Measurements from ENCODE around the gene MPST. TPM values are rescaled to one million over a fixed set of nuclear protein-coding genes. Genes with fewer than 3 reads are reported as not detected.

MPST gene
- total RNA-seq, 1 donor = 48.9 TPM

- no peak for DNase-seq (ENCODE audit: low read depth)
- no peak for TF ChIP-seq CTCF (IDR thresholded peaks at IDR 0.05; ENCODE audit: insufficient read depth, low read length)
- H3K4me3 ChIP-seq (ENCODE audit: low read depth, low read length) = no peak overlapping the region
Observed at GRCh38 chr22:36990457-36990856, 29.1 kb upstream of the MPST start.

GRCh38 chr22:36991206-36991605, 28.3 kb upstream of the MPST start:
- DNase-seq (ENCODE audit: low read depth) = no peak
- H3K4me3 ChIP-seq (ENCODE audit: low read depth, low read length) = no peak overlapping the region
- no peak for TF ChIP-seq CTCF (IDR thresholded peaks at IDR 0.05; ENCODE audit: insufficient read depth, low read length)

GRCh38 chr22:36997746-36998145, 21.8 kb upstream of the MPST start:
- no peak for TF ChIP-seq CTCF (IDR thresholded peaks at IDR 0.05; ENCODE audit: insufficient read depth, low read length)
- DNase-seq (ENCODE audit: low read depth) = no peak
- no peak overlapping the region for H3K4me3 ChIP-seq (ENCODE audit: low read depth, low read length)

- H3K4me3 ChIP-seq (ENCODE audit: low read depth, low read length) = no peak overlapping the region
- DNase-seq (ENCODE audit: low read depth) = peak; percentile 18
- no peak for TF ChIP-seq CTCF (IDR thresholded peaks at IDR 0.05; ENCODE audit: insufficient read depth, low read length)
Observed at GRCh38 chr22:36998620-36999351, 20.8 kb upstream of the MPST start.

GRCh38 chr22:36999463-36999862, 20.1 kb upstream of the MPST start:
- H3K4me3 ChIP-seq (ENCODE audit: low read depth, low read length) = no peak overlapping the region
- DNase-seq (ENCODE audit: low read depth) = no peak
- no peak for TF ChIP-seq CTCF (IDR thresholded peaks at IDR 0.05; ENCODE audit: insufficient read depth, low read length)

- no peak overlapping the region for H3K4me3 ChIP-seq (ENCODE audit: low read depth, low read length)
- no peak for TF ChIP-seq CTCF (IDR thresholded peaks at IDR 0.05; ENCODE audit: insufficient read depth, low read length)
- no peak for DNase-seq (ENCODE audit: low read depth)
Observed at GRCh38 chr22:37000676-37001534, 18.6 kb upstream of the MPST start.
